Measurements from ENCODE around the gene GNAT2. TPM values are rescaled to one million over a fixed set of nuclear protein-coding genes. Genes with fewer than 3 reads are reported as not detected.

GNAT2 gene
- total RNA-seq, 4 donors from 2014 or later = not detected

DNA sequence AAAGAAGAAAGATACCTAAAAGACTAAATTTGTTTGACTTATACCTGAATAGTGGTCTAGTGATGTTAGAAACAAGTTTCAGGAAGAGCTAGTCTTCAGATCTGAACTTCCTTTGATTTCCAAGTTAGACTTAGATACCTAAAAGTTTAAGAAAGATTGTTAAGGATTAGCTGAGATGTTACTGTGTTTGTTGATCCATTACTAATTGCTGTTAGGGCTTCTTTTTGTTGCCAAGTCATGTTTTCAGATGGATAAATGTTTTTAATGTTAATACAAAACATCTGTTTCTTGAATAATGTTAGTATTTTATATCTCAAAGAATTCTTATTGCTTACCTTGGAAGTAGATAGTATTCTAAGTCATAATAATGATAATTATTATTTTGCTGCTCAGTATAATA is 59.4 kb downstream of the GNAT2 start:
- no peak for DNase-seq
- no peak overlapping the region for H3K27ac ChIP-seq
- H3K9me3 ChIP-seq = no peaks in the 10 kb centered on the region
- no peaks in the 10 kb centered on the region for H3K36me3 ChIP-seq
- H3K27me3 ChIP-seq = no peaks in the 10 kb centered on the region
- TF ChIP-seq EP300 (IDR thresholded peaks at IDR 0.05; ENCODE audit: low read depth) (no peak), POLR2AphosphoS5 (IDR thresholded peaks at IDR 0.05) (no peak)
- no peak overlapping the region for H3K4me3 ChIP-seq
- intact Hi-C loops (cut with DNase I; ENCODE audit: low total_unique reads) (no loop called here), in situ Hi-C loops (cut with MboI; ENCODE audit: low pct_ligation_motif_present in 1 of 4, low pct_unique_long_range_greater_than_20kb in 1 of 4, low sequenced_read_pairs in 3 of 4) (no loop called here)
- peaks cover 19 to 72% (median 52%) of the 10 kb centered on the region in 4 donors for H3K4me1 ChIP-seq

DNA sequence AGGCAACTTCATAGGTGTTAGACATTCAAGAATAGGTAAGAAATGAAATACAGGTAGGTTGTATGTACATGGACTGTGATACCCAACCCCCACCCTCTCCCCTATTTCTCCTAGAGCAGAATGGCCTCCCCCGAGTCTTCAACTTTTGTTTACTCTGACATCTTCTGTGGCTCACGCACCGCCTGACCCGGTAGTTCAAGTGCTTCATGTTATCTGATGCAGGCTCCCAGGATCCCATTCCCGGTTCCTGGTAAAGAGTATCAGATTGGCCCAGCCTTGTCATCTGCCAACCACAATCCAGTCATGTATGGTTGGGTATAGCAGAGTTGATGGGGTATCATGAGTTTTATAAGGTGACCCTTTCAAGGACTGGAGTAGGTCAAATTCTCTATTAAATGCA is 61.9 kb downstream of the GNAT2 start:
- H3K27ac ChIP-seq = no peak overlapping the region
- H3K9me3 ChIP-seq = no peaks in the 10 kb centered on the region
- no peak for TF ChIP-seq POLR2AphosphoS5 (IDR thresholded peaks at IDR 0.05)
- TF ChIP-seq EP300 (IDR thresholded peaks at IDR 0.05; ENCODE audit: low read depth) = no peak
- TF ChIP-seq POLR2A (IDR thresholded peaks at IDR 0.05) = no peak
- TF ChIP-seq, protein P1, sequence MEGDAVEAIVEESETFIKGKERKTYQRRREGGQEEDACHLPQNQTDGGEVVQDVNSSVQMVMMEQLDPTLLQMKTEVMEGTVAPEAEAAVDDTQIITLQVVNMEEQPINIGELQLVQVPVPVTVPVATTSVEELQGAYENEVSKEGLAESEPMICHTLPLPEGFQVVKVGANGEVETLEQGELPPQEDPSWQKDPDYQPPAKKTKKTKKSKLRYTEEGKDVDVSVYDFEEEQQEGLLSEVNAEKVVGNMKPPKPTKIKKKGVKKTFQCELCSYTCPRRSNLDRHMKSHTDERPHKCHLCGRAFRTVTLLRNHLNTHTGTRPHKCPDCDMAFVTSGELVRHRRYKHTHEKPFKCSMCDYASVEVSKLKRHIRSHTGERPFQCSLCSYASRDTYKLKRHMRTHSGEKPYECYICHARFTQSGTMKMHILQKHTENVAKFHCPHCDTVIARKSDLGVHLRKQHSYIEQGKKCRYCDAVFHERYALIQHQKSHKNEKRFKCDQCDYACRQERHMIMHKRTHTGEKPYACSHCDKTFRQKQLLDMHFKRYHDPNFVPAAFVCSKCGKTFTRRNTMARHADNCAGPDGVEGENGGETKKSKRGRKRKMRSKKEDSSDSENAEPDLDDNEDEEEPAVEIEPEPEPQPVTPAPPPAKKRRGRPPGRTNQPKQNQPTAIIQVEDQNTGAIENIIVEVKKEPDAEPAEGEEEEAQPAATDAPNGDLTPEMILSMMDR (IDR thresholded peaks at IDR 0.05) = no peak
- WGBS, 2 donors (ENCODE audit: low coverage in 1 of 2) = 90 to 100% methylated on average over 1 to 5 of the region's 5 CpGs
- no peak overlapping the region for H3K4me3 ChIP-seq
- H3K36me3 ChIP-seq = no peaks in the 10 kb centered on the region
- peaks cover 11 to 59% (median 36%) of the 10 kb centered on the region in 4 donors for H3K4me1 ChIP-seq
- intact Hi-C loops (cut with DNase I; ENCODE audit: low total_unique reads) = no loop called here
- no peaks in the 10 kb centered on the region for H3K27me3 ChIP-seq
- in situ Hi-C loops (cut with MboI; ENCODE audit: low pct_ligation_motif_present in 1 of 4, low pct_unique_long_range_greater_than_20kb in 1 of 4, low sequenced_read_pairs in 3 of 4) = no loop called here
- DNase-seq = no peak

DNA sequence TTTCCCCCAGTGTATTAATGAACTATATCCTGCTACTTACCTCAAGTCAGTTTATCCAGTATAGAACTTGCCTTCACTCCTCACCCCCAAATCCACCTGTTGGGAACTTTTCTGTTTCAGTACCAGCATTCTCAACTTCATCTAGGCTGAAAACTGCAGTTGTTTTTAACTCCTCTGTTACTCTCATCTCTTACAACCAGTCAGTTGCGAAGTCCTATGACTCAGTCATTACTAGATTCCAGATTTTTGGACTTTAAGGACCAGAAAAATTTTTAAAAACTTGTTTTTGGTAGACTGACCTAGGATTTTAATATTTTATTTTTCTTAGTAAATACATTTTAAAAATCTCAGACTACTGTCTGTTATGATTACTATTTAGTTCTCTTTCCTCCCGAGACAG is 62.9 kb downstream of the GNAT2 start:
- Histone ChIP-seq H3K27me3 (no peaks in the 10 kb centered on the region), H3K36me3 (no peaks in the 10 kb centered on the region), H3K9me3 (no peaks in the 10 kb centered on the region), H3K4me3 (no peak overlapping the region), H3K27ac (no peak overlapping the region), H3K4me1 (peaks cover 10 to 57% (median 27%) of the 10 kb centered on the region in 4 donors)
- 94% methylated on average over 2 of the region's 2 CpGs for WGBS, 2 donors (ENCODE audit: low coverage in 1 of 2)
- TF ChIP-seq, protein P1 (IDR thresholded peaks at IDR 0.05) = no peak
- no peak for TF ChIP-seq POLR2AphosphoS5 (IDR thresholded peaks at IDR 0.05)
- TF ChIP-seq EP300 (IDR thresholded peaks at IDR 0.05; ENCODE audit: low read depth) = no peak
- no peak for DNase-seq
- in situ Hi-C loops (cut with MboI; ENCODE audit: low pct_ligation_motif_present in 1 of 4, low pct_unique_long_range_greater_than_20kb in 1 of 4, low sequenced_read_pairs in 3 of 4) = no loop called here
- intact Hi-C loops (cut with DNase I; ENCODE audit: low total_unique reads) = no loop called here

Small RNAs within 50 kb of the gene (small RNA-seq; reads per million reads assigned to genes)
- gene RNU6V = 0 reads per million in 4 donors

Other genes starting within 250 kb of the GNAT2 start
- gene SORT1, start 221.7 kb downstream of the GNAT2 start, total RNA-seq = 10 to 100 TPM; 53.5 to 79.3 (median 66.2) TPM
- gene PSMA5, start 193.2 kb downstream of the GNAT2 start, total RNA-seq = 10 to 100 TPM; 28.4 to 41.8 (median 33.3) TPM
- 1 to 10 TPM in 1 of 4 donors, under 1 TPM in 3; 0.40 to 4.1 (median 0.44) TPM for gene SYPL2, start 153.1 kb downstream of the GNAT2 start, total RNA-seq
- 10 to 100 TPM in 1 of 4 donors, 1 to 10 TPM in 3; 2.7 to 12.3 (median 6.2) TPM for gene ATXN7L2, start 135.7 kb downstream of the GNAT2 start, total RNA-seq
- gene CYB561D1, start 125.5 kb downstream of the GNAT2 start, total RNA-seq = 10 to 100 TPM; 10.5 to 37.4 (median 17.3) TPM
- gene AMIGO1, start 109.9 kb downstream of the GNAT2 start, total RNA-seq = 1 to 10 TPM in 2 of 4 donors, under 1 TPM in 2; 0.60 to 8.1 (median 3.5) TPM
- not detected for gene GPR61, start 79.7 kb downstream of the GNAT2 start, total RNA-seq
- 1 to 10 TPM; 2.2 to 7.5 (median 5.1) TPM for gene GNAI3, start 71.0 kb downstream of the GNAT2 start, total RNA-seq
- 10 to 100 TPM; 21.3 to 59.7 (median 39.0) TPM for gene AMPD2, start 221 bp upstream of the GNAT2 start, total RNA-seq
- 100 to 1,000 TPM in 2 of 4 donors, 10 to 100 TPM in 2; 64.9 to 104 (median 94.8) TPM for gene GSTM4, start 36.5 kb upstream of the GNAT2 start, total RNA-seq
- gene GSTM2, start 48.4 kb upstream of the GNAT2 start, total RNA-seq = 10 to 100 TPM; 27.0 to 87.5 (median 57.2) TPM
- gene GSTM1, start 68.2 kb upstream of the GNAT2 start, total RNA-seq = 10 to 100 TPM in 1 of 4 donors, not detected in 3; 18.1 TPM
- 1 to 10 TPM in 2 of 4 donors, not detected in 2; 1.2 to 1.4 TPM for gene GSTM5, start 92.6 kb upstream of the GNAT2 start, total RNA-seq
- gene GSTM3, start 121.4 kb upstream of the GNAT2 start, total RNA-seq = 10 to 100 TPM in 3 of 4 donors, 1 to 10 TPM in 1; 8.2 to 34.1 (median 24.3) TPM
- gene EPS8L3, start 144.3 kb upstream of the GNAT2 start, total RNA-seq = 100 to 1,000 TPM; 228 to 468 (median 363) TPM